Measurements from ENCODE around the gene GSG1.

DNA sequence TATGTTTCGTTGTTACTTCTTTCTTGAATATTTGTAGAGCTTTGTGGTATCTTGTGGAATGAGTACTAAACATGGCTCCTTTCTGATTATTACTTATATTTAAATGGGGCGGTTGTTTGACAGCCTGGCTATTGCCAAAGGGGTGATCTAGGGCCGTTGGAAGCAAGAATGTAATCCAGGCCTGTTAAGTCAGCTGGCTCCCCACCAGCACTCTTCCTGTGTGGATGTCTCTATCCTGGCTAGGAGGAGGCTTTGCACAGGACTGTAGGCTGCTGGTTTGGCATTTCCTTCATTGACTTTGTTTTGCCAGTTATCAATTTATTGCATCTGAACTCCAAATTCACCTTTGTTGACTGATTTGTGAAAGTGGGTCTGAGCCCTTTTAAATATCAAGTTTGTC, 53.7 kb downstream of the GSG1 start:
- TF ChIP-seq, protein P1, sequence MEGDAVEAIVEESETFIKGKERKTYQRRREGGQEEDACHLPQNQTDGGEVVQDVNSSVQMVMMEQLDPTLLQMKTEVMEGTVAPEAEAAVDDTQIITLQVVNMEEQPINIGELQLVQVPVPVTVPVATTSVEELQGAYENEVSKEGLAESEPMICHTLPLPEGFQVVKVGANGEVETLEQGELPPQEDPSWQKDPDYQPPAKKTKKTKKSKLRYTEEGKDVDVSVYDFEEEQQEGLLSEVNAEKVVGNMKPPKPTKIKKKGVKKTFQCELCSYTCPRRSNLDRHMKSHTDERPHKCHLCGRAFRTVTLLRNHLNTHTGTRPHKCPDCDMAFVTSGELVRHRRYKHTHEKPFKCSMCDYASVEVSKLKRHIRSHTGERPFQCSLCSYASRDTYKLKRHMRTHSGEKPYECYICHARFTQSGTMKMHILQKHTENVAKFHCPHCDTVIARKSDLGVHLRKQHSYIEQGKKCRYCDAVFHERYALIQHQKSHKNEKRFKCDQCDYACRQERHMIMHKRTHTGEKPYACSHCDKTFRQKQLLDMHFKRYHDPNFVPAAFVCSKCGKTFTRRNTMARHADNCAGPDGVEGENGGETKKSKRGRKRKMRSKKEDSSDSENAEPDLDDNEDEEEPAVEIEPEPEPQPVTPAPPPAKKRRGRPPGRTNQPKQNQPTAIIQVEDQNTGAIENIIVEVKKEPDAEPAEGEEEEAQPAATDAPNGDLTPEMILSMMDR (IDR thresholded peaks at IDR 0.05): no peak
- no peak for TF ChIP-seq ZFX (IDR thresholded peaks at IDR 0.05; ENCODE audit: borderline replicate concordance)

All from 22Rv1 (cell line).